ENCODE measurements around the gene PDIA6.

DNA sequence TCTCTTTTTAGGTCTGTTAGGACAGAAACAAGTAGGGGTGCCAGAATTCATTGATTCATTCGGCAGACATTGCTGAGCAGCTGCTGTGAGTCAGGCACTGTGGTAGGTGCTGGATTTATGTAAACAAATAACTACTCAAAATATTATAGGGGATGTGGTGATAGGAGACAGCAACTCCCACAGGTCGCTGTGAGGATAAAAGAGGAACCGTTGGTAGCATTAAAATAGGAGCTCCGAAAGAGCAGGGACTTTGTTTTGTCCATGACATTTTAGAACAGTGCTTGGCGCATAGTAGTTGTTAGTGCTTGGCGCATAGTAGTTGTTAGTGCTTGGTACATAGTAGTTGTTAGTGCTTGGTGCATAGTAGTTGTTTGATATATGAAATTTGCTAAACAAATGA, 62.0 kb downstream of the PDIA6 start:
- TF ChIP-seq, protein P1, sequence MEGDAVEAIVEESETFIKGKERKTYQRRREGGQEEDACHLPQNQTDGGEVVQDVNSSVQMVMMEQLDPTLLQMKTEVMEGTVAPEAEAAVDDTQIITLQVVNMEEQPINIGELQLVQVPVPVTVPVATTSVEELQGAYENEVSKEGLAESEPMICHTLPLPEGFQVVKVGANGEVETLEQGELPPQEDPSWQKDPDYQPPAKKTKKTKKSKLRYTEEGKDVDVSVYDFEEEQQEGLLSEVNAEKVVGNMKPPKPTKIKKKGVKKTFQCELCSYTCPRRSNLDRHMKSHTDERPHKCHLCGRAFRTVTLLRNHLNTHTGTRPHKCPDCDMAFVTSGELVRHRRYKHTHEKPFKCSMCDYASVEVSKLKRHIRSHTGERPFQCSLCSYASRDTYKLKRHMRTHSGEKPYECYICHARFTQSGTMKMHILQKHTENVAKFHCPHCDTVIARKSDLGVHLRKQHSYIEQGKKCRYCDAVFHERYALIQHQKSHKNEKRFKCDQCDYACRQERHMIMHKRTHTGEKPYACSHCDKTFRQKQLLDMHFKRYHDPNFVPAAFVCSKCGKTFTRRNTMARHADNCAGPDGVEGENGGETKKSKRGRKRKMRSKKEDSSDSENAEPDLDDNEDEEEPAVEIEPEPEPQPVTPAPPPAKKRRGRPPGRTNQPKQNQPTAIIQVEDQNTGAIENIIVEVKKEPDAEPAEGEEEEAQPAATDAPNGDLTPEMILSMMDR (IDR thresholded peaks at IDR 0.05) = no peak
- no peak for TF ChIP-seq ZFX (IDR thresholded peaks at IDR 0.05; ENCODE audit: borderline replicate concordance)

Data from 22Rv1 (cell line).